NB4 (cell line): ENCODE measurements around the gene ARID1B.

Experiments
- MAX ChIP-seq: IDR thresholded peaks from 2 replicates; pipeline ENCODE4 v1.6.1; 2011; ENCODE audit warnings: low read depth, low read length
- MYC ChIP-seq: IDR thresholded peaks from 2 replicates; pipeline ENCODE4 v1.6.1; 2011; ENCODE audit warnings: low read depth, low read length
- POLR2A ChIP-seq: IDR thresholded peaks from 2 replicates; pipeline ENCODE4 v1.6.1; 2011; ENCODE audit warnings: mild to moderate bottlenecking; ENCODE audit not compliant: insufficient read length; ENCODE audit errors: extremely low read depth
- TF ChIP-seq, protein P1 (sequence below): IDR thresholded peaks from one replicate; pipeline ENCODE4 v1.5.1; 2012; ENCODE audit warnings: low read depth, low read length

GRCh38 chr6:157169226-157169625 lies 392.0 kb downstream of the ARID1B start:
- TF ChIP-seq, protein P1, sequence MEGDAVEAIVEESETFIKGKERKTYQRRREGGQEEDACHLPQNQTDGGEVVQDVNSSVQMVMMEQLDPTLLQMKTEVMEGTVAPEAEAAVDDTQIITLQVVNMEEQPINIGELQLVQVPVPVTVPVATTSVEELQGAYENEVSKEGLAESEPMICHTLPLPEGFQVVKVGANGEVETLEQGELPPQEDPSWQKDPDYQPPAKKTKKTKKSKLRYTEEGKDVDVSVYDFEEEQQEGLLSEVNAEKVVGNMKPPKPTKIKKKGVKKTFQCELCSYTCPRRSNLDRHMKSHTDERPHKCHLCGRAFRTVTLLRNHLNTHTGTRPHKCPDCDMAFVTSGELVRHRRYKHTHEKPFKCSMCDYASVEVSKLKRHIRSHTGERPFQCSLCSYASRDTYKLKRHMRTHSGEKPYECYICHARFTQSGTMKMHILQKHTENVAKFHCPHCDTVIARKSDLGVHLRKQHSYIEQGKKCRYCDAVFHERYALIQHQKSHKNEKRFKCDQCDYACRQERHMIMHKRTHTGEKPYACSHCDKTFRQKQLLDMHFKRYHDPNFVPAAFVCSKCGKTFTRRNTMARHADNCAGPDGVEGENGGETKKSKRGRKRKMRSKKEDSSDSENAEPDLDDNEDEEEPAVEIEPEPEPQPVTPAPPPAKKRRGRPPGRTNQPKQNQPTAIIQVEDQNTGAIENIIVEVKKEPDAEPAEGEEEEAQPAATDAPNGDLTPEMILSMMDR = no peak
- no peak for TF ChIP-seq POLR2A
- TF ChIP-seq MAX = no peak
- no peak for TF ChIP-seq MYC
